CD4-positive, alpha-beta memory T cell (primary cell): ENCODE data around the gene PKN1. TPM values are rescaled to one million over a fixed set of nuclear protein-coding genes. Genes with fewer than 3 reads are reported as not detected.
A peak's percentile ranks its signal among the peaks of the same experiment; 100 is the strongest.
"Not testable (repeated sequence)": the region's sequence is repeated elsewhere in the genome, so short reads cannot be mapped to it uniquely, and the experiment has no call there.

ENCODE experiments used
- CTCF ChIA-PET: fragments of 350-600 bp; sonication (Branson Sonifier 250); formaldehyde crosslinking; loops from one replicate; lab custom pipeline; 2021; ENCODE audit warnings: inconsistent platforms; ENCODE audit not compliant: partially characterized antibody; lab: Charles Lee
- POLR2A ChIA-PET: fragments of 350-600 bp; sonication (Branson Sonifier 250); formaldehyde crosslinking; loops from one replicate; lab custom pipeline; 2021; ENCODE audit not compliant: partially characterized antibody; lab: Charles Lee
- DNase-seq, 5 donors: peaks; one replicate each; pipeline versions ENCODE4 v3.0.0 to v3.0.0-alpha.2; 2020 to 2022; ENCODE audit warnings: mixed read lengths in 1 of 5
- H3K27ac ChIP-seq: one replicate; pipeline ENCODE4 v1.7.0; 2013; ENCODE audit warnings: low read depth, low read length
- H3K27me3 ChIP-seq: 2 replicates; pipeline ENCODE4 v1.7.0; 2013; ENCODE audit warnings: mild to moderate bottlenecking, low read length, moderate library complexity; ENCODE audit not compliant: insufficient read depth
- H3K36me3 ChIP-seq: 2 replicates; pipeline ENCODE4 v1.7.0; 2013; ENCODE audit warnings: mild to moderate bottlenecking, low read length, moderate library complexity; ENCODE audit not compliant: insufficient read depth
- H3K4me1 ChIP-seq: 2 replicates; pipeline ENCODE4 v1.7.0; 2013; ENCODE audit warnings: mild to moderate bottlenecking, low read length, moderate library complexity; ENCODE audit not compliant: insufficient read depth
- H3K4me3 ChIP-seq, 2 donors: one replicate each; pipeline ENCODE4 v1.7.0; 2013; ENCODE audit warnings: low read length in 2 of 2, mild to moderate bottlenecking in 1 of 2
- H3K9me3 ChIP-seq, 2 donors: one replicate each; pipeline ENCODE4 v1.7.0; 2013; ENCODE audit warnings: low read length in 2 of 2, control low read depth in 1 of 2; ENCODE audit not compliant: control insufficient read depth in 1 of 2
- H3K27ac Mint-ChIP-seq, 7 donors: one replicate each; pipeline ENCODE4 v1.8.0; 2020 to 2021; ENCODE audit warnings: mixed read lengths in 7 of 7, mild to moderate bottlenecking in 6 of 7, inconsistent platforms in 3 of 7, moderate library complexity in 3 of 7
- H3K27me3 Mint-ChIP-seq, 2 donors: one replicate each; pipeline ENCODE4 v1.8.0; 2020 to 2021; ENCODE audit warnings: mixed read lengths in 2 of 2
- H3K36me3 Mint-ChIP-seq, 2 donors: one replicate each; pipeline ENCODE4 v1.8.0; 2020 to 2021; ENCODE audit warnings: mixed read lengths in 2 of 2, inconsistent platforms in 1 of 2, mild to moderate bottlenecking in 1 of 2
- H3K4me1 Mint-ChIP-seq, 4 donors: one replicate each; pipeline ENCODE4 v1.8.0; 2020 to 2021; ENCODE audit warnings: mixed read lengths in 4 of 4, mild to moderate bottlenecking in 1 of 4
- H3K4me3 Mint-ChIP-seq, 8 donors: one replicate each; pipeline ENCODE4 v1.8.0; 2020 to 2021; ENCODE audit warnings: mixed read lengths in 8 of 8, mild to moderate bottlenecking in 7 of 8, moderate library complexity in 6 of 8, inconsistent platforms in 3 of 8
- H3K9me3 Mint-ChIP-seq, 8 donors: one replicate each; pipeline ENCODE4 v1.8.0; 2020 to 2021; ENCODE audit warnings: mixed read lengths in 8 of 8, mild to moderate bottlenecking in 5 of 8, inconsistent platforms in 3 of 8, moderate library complexity in 1 of 8
- intact Hi-C: fragments of 100-400 bp; cut with micrococcal nuclease; formaldehyde crosslinking; loops from one replicate; pipeline ENCODE4 v1.15.1; 2023
- polyA plus RNA-seq, 2 donors: library from polyadenylated mRNA; unstranded; fragments of 300-500 nt; fragmentation: Illumina TruSeq; gene quantifications; one replicate each; pipeline ENCODE4 v1.2.3, GENCODE V29; 2021
- total RNA-seq, 2 experiments: library from RNA; stranded (reverse); gene quantifications; one replicate each; pipeline ENCODE4 v1.2.3, GENCODE V29; 2021

PKN1 gene
- total and polyA plus RNA-seq, 4 experiments from 2014 or later: 41.5 to 205 (median 138) TPM

- H3K9me3 Mint-ChIP-seq: peaks cover 0 to 6% (median 0%) of the 10 kb centered on the region in 8 donors
- POLR2A ChIA-PET: interaction anchor here (3.4 to 12.3 kb wide), 2 partner anchors 11 to 12 kb away, joined by 18 to 92 read pairs; partner anchors contain the start of gene ADGRE5
- Histone ChIP-seq H3K9me3 (no peaks in the 10 kb centered on the region), H3K27ac (no peak overlapping the region), H3K27me3 (no peaks in the 10 kb centered on the region), H3K4me3 (no peak overlapping the region), H3K36me3 (peaks cover 70% of the 10 kb centered on the region), H3K4me1 (no peaks in the 10 kb centered on the region)
- CTCF ChIA-PET: interaction anchor here (1.3 to 2.3 kb wide), 3 partner anchors 12 to 257 kb away, joined by 4 to 8 read pairs (median 7); partner anchors contain the start of genes ADGRE5 and ASF1B
- DNase-seq: no peak
- no peaks in the 10 kb centered on the region for H3K27me3 Mint-ChIP-seq
- intact Hi-C loops: no loop called here
- peaks cover 36 to 72% of the 10 kb centered on the region in 2 donors for H3K36me3 Mint-ChIP-seq
- H3K27ac Mint-ChIP-seq: peak overlapping the region in 6 of 7 donors; percentile 52 to 92 (median 72)
- H3K4me3 Mint-ChIP-seq: peak overlapping the region in 1 of 8 donors; percentile 35
- H3K4me1 Mint-ChIP-seq: peaks cover 0 to 14% (median 9%) of the 10 kb centered on the region in 4 donors
Measured at GRCh38 chr19:14393329-14393728, 39.8 kb upstream of the PKN1 start.

GRCh38 chr19:14394167-14394566, 38.9 kb upstream of the PKN1 start:
- H3K9me3 Mint-ChIP-seq: peaks cover 0 to 6% (median 0%) of the 10 kb centered on the region in 8 donors
- DNase-seq: peak in 1 of 5 donors; percentile 51
- H3K4me1 Mint-ChIP-seq: peaks cover 0 to 8% (median 5%) of the 10 kb centered on the region in 4 donors
- intact Hi-C loops: no loop called here
- Histone ChIP-seq H3K4me1 (no peaks in the 10 kb centered on the region), H3K27ac (no peak overlapping the region), H3K9me3 (no peaks in the 10 kb centered on the region), H3K4me3 (no peak overlapping the region), H3K27me3 (no peaks in the 10 kb centered on the region), H3K36me3 (peaks cover 69% of the 10 kb centered on the region)
- H3K36me3 Mint-ChIP-seq: peaks cover 36 to 72% of the 10 kb centered on the region in 2 donors
- ChIA-PET CTCF (interaction anchor here (1.5 to 2.3 kb wide), 2 partner anchors 12 to 13 kb away, joined by 5 to 7 read pairs; partner anchors contain the start of gene ADGRE5), POLR2A (interaction anchor here (0.7 to 12.3 kb wide), 3 partner anchors 11 to 58 kb away, joined by 4 to 92 read pairs (median 18); partner anchors contain the start of gene ADGRE5)
- H3K27me3 Mint-ChIP-seq: no peaks in the 10 kb centered on the region
- H3K27ac Mint-ChIP-seq: peak overlapping the region in 3 of 7 donors; percentile 77 to 87 (median 77)
- H3K4me3 Mint-ChIP-seq: peak overlapping the region in 2 of 8 donors; percentile 25 to 60

- intact Hi-C loops: no loop called here
- Mint-ChIP-seq H3K4me1 (peaks cover 0 to 8% (median 5%) of the 10 kb centered on the region in 4 donors), H3K4me3 (no peak overlapping the region), H3K9me3 (peaks cover 0 to 6% (median 0%) of the 10 kb centered on the region in 8 donors), H3K27ac (peak overlapping the region in 3 of 7 donors; percentile 48 to 87 (median 83)), H3K36me3 (peaks cover 36 to 70% of the 10 kb centered on the region in 2 donors), H3K27me3 (no peaks in the 10 kb centered on the region)
- CTCF ChIA-PET: interaction anchor here (1.5 kb wide), 1 partner anchor 11 kb away, joined by 5 read pairs; no protein-coding TSS in a partner anchor
- peak in 1 of 5 donors; percentile 47 for DNase-seq
- Histone ChIP-seq H3K4me1 (no peaks in the 10 kb centered on the region), H3K9me3 (no peaks in the 10 kb centered on the region), H3K4me3 (no peak overlapping the region), H3K36me3 (peaks cover 68% of the 10 kb centered on the region), H3K27me3 (no peaks in the 10 kb centered on the region), H3K27ac (no peak overlapping the region)
- POLR2A ChIA-PET: interaction anchor here (1.3 to 12.3 kb wide), 3 partner anchors 9 to 33 kb away, joined by 5 to 92 read pairs (median 5); partner anchors contain the start of gene ADGRE5
Measured at GRCh38 chr19:14395262-14395661, 37.8 kb upstream of the PKN1 start.

DNA sequence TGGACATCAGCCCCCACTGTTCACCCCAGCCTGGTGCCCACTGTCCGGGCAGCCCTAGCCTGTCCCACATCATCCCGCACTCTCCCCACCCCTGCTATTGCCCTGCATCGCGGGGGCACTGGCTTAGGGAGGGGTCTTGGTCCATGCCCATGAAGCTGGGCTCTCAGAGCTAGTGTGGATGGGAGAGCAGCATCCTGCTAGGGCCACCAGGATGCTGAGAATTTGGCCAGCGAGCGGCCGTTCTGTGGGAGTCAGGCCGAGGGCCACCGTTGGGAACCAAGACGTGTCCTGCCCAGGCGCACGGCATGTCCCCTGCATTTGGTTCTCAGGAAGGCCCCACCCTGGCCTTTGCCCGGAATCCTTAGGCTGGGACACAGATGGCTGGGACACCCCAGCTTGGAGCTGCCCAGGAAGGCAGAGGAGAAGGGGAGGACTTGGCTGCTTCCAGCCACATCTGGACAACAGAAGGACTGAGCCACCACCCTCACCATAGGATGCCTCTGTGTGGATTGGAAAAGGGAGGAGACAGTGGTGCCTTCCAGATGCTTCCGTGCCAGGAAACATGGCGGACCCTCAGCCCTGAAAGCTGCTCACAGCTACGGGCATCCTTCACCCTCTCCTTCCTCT, 37.3 kb upstream of the PKN1 start:
- Histone ChIP-seq H3K36me3 (peaks cover 64% of the 10 kb centered on the region), H3K9me3 (no peaks in the 10 kb centered on the region), H3K4me3 (no peak overlapping the region), H3K27me3 (no peaks in the 10 kb centered on the region), H3K27ac (no peak overlapping the region), H3K4me1 (no peaks in the 10 kb centered on the region)
- POLR2A ChIA-PET: interaction anchor here (1.3 to 12.3 kb wide), 3 partner anchors 9 to 33 kb away, joined by 5 to 92 read pairs (median 5); partner anchors contain the start of gene ADGRE5
- Mint-ChIP-seq H3K9me3 (peaks cover 0 to 6% (median 0%) of the 10 kb centered on the region in 8 donors), H3K27me3 (no peaks in the 10 kb centered on the region), H3K36me3 (peaks cover 33 to 67% of the 10 kb centered on the region in 2 donors), H3K27ac (peak overlapping the region in 2 of 7 donors; percentile 65 to 87), H3K4me3 (no peak overlapping the region), H3K4me1 (peaks cover 0 to 5% (median 4%) of the 10 kb centered on the region in 4 donors)
- intact Hi-C loops: no loop called here
- DNase-seq: no peak
- CTCF ChIA-PET: interaction anchor here (1.1 to 1.5 kb wide), 2 partner anchors 11 to 34 kb away, joined by 4 to 5 read pairs; no protein-coding TSS in a partner anchor

DNA sequence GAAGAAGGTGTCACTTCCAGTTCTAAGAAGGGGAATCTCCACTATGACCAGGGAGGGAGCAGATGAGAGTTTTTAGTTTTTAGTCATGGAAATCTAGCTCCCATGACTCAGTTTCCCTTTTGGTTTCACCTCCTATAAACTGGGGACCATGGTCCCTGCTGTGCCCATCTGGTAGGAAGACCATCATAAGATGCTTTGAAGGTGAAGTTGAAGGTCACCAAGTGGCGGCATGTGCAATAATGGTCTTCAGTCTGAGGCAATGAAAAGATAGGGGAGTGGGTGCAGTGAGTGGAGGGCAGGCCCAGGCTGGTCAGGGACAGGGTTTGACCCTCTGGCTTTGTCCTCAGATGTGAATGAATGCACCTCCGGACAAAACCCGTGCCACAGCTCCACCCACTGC, 36.4 kb upstream of the PKN1 start:
- intact Hi-C loops, DNase-seq, H3K27me3 Mint-ChIP-seq, H3K9me3 ChIP-seq, H3K4me1 Mint-ChIP-seq, H3K4me3 ChIP-seq, H3K4me1 ChIP-seq, H3K27ac ChIP-seq, H3K4me3 Mint-ChIP-seq, H3K9me3 Mint-ChIP-seq, H3K27me3 ChIP-seq: not testable (repeated sequence)
- CTCF ChIA-PET: interaction anchor here (1.1 kb wide), 1 partner anchor 35 kb away, joined by 4 read pairs; no protein-coding TSS in a partner anchor
- Mint-ChIP-seq H3K27ac (peak overlapping the region in 4 of 7 donors; percentile 22 to 87 (median 72)), H3K36me3 (peaks cover 37 to 68% of the 10 kb centered on the region in 2 donors)
- H3K36me3 ChIP-seq: peaks cover 65% of the 10 kb centered on the region
- POLR2A ChIA-PET: interaction anchor here (1.4 to 12.3 kb wide), 2 partner anchors 8 to 14 kb away, joined by 5 to 92 read pairs; partner anchors contain the start of gene ADGRE5

DNA sequence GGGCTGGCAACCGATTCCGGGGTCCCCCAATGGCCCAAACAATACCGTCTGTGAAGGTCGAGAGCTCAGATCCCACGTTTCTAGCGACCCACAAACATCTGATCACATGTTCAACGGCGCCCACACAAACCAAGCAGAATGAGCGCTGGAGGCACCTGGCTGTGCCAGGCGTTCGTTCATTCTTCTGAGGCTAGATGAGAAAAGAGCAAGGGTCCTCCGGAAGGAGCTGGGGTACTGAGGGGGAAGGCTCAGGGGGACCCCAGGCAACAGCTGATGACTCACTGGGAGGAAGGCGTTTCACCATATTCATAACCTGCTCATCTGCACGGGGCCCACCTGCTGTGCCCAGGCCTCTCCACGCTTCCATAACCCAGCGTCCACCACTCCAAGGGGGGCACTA, 35.9 kb upstream of the PKN1 start:
- H3K27me3 ChIP-seq, H3K27me3 Mint-ChIP-seq, H3K4me1 ChIP-seq, H3K4me3 ChIP-seq, H3K27ac ChIP-seq, DNase-seq, intact Hi-C loops, H3K9me3 Mint-ChIP-seq, H3K9me3 ChIP-seq: not testable (repeated sequence)
- H3K4me3 Mint-ChIP-seq: peak overlapping the region in 1 of 8 donors; percentile 20
- ChIA-PET CTCF (interaction anchor here (1.1 kb wide), 1 partner anchor 36 kb away, joined by 4 read pairs; no protein-coding TSS in a partner anchor), POLR2A (interaction anchor here (12.3 kb wide), 1 partner anchor 15 kb away, joined by 92 read pairs; the partner anchor contains the start of gene ADGRE5)
- H3K36me3 Mint-ChIP-seq: peaks cover 41 to 70% of the 10 kb centered on the region in 2 donors
- peaks cover 0 to 10% (median 0%) of the 10 kb centered on the region in 4 donors for H3K4me1 Mint-ChIP-seq
- H3K27ac Mint-ChIP-seq: peak overlapping the region in 3 of 7 donors; percentile 76 to 87 (median 83)
- H3K36me3 ChIP-seq: peaks cover 65% of the 10 kb centered on the region
